Mucosa of gallbladder (tissue), 1 donor: ENCODE data around the gene JAZF1. TPM values are rescaled to one million over a fixed set of nuclear protein-coding genes. Genes with fewer than 3 reads are reported as not detected.

ENCODE experiments used
- DNase-seq: peaks from one replicate; pipeline ENCODE4 v3.0.0-alpha.2; 2020; ENCODE audit warnings: low spot score
- total RNA-seq: library from RNA; stranded (reverse); gene quantifications from one replicate; pipeline ENCODE4 v1.2.1, GENCODE V29; 2021
- donor health status: DM: no; HTN: no; CAD: no.

The JAZF1 gene
- total RNA-seq, 1 donor from 2014 or later: 28.1 TPM

DNA sequence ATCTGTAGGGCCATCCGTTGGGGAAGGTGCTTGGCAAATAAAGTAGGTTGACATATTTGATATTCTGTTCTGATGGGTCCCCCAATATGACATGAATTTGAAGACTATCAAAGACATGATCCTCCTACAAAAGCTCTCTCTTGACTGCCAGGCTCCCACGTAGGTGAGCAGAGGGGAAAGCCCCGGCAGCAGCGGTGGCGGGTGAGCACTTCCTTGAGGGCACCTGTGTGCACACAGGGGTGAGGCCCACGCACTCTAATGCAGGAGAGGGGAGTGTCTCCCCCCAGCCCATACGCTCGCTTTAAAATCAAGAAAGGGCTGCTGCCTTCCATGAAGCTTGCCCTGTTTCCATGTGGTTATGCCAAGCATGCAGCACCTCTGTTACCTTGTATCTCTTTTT, 340.3 kb downstream of the JAZF1 start:
- DNase-seq: no peak

DNA sequence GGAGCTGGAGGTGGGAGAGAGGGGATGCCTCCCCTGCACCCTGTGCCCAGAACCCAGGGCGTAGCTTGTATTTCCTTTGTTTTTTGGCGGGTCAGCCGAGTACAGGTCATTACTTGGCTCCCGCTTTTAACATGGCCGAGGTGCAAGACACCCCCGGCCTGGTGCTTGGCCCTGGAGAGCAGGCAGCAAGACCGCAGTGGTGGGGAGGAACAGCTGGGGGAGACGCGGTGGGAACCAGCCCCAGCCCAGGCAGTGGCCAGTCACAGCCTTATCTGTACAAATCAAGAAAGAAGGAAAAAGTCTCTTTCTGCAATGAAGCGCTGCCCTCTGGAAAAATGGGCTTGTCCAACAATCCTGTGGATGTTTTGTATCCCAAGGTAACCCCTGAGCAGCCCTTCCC, 341.5 kb downstream of the JAZF1 start:
- no peak for DNase-seq

DNA sequence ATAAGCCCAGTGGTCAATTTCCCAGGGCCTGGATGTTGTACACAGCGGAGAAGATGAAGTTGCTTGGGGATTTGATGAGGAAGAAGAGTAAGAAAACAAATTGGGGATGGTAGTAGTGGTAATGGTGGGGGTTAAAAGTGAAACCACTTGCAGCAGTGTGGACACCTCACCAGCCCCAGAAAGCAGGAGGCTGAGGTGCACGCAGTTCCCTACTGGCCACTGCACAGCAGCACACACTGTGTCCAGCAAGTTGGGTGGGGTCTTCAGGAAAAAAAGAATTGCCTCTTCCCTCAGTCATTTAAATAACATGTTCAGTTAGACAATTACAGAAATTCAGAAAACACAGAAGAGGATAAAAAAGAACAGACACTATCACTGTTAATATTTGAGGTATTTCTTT, 344.1 kb downstream of the JAZF1 start:
- DNase-seq: no peak

DNA sequence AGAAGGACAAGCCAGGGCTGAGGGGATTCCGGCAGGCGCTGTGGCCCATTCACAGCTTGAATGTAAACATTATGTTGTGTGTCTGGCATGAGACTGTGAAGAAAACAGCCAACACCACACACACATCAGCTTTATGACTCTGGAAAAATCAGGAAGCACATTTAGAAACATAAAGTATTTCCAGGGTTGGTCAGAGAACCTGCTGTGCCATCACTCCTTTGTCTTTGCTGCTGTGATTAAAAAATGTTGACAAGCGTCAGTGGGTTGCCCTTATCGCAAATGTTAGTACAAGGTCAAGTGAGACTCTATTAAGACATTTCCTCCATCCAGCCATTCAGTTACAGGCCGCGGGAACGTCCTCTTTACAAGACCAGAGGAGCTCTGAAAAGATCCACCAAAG, 345.2 kb downstream of the JAZF1 start:
- no peak for DNase-seq

DNA sequence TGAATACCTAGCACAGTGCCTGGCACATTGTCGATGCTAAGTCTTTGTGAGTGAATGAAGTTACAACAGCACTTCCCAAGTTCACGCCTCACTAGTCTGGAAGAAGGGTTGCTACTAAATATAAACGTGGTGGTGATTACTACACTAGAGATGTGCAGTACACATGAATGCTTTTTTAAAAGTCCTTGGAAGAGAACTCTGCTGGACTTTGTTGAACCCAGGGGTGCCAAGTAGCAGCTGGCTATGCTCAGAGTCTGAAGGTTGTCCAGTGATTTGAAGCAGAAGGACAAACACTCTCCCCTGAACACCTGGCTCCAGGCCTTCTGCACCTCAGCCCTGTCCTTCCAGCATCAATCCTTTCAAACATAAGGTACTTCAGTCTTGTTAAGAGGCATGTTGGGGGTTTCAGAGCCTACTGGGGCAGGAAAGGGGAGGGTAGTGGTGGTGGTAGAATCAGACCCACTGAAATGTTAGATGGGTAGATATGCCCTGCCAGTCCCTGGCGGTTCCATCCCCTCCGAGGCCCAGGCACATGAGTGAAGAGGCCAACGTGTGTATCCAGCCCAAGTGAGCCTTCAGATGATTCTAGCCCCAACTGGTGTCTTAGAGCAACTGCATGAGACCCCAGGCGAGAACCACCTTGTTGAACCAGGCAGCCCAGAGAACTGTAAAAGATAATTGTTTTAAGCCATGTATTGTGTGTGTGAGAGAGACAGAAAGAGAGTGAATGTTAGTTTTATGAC, 346.2 kb downstream of the JAZF1 start:
- DNase-seq: no peak

DNA sequence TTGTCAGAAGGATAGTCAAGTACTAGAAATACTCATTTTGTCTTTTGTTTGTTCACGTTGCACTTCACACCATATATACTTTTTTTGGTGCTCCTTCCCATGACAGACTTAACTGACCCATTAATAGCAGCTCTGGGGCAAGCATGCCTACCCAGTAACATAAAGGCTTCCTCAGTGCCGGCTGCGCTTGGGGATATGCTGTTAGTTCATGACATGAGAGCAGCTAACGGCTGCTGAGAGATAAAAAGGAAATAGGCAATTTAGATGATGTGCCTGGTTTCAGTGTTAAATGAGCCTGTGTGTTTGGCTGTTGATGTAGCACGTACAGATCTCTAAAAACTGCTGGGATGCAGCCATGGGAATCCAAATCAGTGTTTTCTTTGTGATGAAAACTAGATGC, 354.2 kb downstream of the JAZF1 start:
- no peak for DNase-seq

DNA sequence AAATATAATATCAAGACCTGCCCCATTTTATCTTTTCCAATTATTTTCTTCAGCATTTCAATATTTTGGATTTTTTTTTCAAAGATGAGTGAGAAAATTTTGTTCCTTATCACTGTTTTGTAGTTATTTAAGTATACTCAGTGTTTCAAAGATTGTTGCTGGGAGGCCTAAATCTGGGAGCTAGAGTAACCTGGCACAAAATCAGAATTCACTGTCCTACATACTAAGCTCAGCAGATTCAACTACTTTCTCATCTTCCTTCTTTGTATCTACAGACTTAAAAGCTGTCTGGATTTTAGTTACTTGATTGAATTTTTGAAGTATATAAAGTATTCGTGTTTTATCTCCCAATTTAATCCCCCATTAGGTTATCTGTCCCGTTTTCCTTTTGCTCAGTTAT, 354.7 kb downstream of the JAZF1 start:
- DNase-seq: no peak

DNA sequence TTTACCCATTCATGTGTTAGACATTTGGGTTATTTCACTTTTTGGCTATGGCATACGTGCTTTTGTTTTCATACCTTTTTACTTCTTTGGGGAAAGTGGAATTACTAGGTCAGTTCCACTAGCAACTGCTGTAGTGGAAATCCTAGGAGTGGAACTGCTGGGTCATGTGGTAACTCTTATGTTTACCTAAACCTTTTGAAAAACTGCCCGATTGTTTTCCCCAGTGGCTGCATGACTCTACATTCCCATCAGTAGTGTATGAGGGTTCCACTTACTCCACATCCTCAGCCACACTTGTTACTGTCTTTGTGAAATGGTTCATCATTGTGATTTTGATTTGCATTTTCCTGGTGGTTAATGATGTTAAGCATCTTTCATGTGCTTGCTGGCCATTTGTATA, 358.4 kb downstream of the JAZF1 start:
- DNase-seq: no peak

DNA sequence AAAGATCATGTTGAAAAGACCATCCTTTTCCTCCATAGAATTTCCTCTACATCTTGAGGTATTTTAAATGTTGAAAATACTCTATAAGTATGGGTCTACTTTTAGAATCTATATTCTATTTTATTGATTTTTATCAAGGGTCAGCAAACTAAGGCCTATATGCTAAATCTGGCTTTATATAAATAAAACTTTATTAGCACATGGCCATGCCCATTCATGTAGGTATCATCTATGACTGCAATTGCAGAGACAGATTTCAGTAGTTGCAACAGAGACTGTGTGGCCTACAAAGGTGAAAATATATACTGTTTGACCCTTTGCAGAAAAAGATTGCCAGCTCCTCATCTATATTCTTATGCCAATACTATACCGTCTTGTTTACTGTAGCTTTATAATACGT, 367.9 kb downstream of the JAZF1 start:
- no peak for DNase-seq

DNA sequence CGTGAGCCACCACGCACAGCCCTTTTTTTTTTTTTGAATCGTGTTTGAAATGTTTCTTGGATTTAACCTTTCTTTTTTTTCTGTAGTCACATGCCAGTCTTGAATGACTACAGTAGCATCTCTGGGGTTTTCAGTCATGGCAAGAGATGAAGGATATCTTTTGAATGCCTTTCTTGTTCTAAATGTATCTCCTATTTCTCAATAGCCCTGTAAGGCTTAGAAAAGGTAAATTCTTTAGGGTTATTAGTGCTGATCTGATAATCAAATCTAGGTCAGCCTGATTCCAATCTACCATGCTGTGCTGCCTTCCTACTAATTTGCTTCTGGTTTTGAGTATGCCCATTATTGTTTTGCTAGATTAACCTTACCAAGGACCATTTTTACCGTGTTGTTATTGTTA, 370.4 kb downstream of the JAZF1 start:
- no peak for DNase-seq

DNA sequence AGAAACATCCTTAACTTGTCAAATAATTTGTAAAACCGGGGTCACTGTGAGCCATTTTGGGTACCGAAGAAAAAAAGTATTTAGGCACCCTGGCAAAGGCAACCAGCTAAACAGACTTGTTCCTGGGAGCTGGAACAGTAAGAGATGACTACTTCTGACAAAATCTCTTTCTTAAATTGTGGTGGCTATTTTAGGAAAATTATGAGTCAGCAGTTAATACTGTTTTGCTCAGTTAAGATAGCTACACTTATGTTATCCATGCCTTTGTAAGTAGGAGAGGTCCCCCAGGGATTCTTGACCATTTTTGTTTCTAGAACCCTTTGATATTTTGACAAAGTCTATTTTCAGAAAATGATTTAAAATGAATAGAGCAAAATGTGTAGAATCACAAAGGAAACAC, 372.0 kb downstream of the JAZF1 start:
- no peak for DNase-seq

DNA sequence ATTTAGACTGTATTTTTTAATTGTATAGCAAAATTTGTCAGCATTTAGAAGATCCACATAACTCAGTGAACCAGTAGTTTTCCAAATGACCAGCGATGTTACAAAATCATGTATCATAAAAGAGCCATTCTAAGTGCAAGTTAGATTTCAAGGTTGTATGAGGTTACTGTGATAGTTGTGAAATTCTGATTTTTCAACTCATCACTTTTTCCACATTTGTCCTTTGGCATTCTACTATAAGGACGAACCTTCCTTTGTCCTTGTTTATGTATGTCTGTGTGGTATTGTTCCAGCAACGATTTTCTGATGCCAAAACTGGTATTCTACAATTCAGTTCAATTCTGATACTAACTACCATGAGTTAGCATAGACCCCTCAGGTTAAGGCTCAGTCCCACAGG, 376.5 kb downstream of the JAZF1 start:
- no peak for DNase-seq

DNA sequence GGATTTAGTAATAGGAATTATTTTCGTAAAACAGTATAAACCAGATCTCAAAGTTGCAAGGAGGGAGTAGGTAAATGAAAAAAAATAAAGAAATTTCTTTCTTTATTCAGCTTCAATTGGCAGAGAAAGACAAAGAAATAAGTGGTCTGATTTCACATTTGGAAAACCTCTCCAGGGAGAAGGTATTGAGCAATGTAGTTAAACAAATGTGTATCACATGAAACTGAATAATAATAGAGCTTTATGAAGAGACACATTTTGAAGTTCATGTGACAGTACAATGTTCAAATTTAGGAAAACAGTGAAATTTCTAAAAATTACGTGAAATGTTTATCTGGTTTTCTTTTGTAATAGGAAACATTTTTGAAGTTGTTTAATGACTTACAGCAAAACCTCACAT, 377.6 kb downstream of the JAZF1 start:
- no peak for DNase-seq

DNA sequence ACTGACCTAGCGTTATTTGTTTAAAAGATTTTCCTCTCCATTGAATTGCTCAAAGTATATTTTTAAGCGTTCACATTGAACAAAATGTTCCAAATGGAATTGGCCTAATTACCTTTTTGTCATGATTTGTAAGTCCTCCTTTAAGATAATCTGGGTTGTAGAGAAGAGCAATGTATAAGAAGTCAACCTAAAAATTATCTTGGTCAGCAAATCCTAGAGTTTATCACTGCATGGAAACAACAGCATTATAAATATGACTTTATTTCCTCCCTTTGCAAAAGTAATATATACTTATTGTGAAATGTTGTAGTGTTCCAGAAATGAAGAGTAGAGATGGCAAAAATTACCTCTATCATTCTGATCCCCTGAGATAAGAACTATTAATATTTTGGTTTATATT, 381.4 kb downstream of the JAZF1 start:
- no peak for DNase-seq

DNA sequence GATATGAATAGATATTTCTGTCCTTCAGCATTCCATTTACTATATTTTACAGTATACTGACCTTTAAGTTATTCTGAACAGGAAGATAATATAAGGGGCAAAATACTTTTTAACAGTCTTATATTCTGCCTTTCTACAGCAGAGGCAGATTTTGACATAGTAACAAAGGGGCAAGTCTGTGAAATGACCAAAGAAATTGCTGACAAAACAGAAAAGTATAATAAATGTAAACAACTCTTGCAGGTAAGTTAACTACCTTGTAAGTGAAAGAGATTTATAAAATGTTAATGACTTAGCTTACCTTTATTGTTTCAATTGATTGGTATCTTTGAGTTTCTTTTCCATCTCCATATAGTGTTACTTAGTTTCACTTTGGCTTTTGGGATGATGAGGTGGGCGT, 384.6 kb downstream of the JAZF1 start:
- no peak for DNase-seq

DNA sequence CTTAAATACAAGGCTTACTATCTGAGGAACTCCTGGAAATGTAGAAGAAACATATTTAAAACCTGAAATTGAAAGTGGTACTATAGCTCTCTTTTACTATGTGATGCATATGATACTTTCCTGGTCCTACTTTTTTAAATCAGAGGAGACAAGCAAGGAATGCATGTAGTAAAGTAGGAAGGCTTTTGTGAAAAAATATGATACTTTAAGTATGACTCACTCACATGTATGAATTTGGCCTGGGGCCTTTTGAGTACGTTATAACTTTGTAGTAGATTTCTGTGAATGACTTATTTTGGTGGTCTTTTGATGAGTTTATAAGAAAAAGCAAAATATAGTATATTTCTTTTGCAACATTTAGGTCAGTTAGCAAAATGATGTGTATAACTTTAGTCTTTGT, 386.8 kb downstream of the JAZF1 start:
- DNase-seq: no peak

DNA sequence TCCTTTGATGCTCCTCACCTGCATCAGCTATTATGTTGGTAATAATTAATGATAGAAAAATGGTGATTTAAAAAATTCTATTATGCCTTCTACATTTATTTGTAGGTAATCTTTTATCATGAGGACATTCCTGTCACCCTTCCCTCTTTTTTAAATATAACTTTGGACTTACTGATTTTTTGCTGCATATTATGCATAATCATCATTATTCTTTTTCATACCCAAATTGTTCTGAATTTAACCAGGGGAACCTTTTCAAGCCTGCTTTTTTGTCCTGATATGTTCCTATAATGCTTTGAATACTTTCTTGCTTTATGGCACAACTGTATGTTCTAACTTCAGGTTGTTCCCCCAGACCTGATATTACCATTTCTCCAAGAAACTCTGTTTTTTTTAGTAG, 392.2 kb downstream of the JAZF1 start:
- DNase-seq: no peak

DNA sequence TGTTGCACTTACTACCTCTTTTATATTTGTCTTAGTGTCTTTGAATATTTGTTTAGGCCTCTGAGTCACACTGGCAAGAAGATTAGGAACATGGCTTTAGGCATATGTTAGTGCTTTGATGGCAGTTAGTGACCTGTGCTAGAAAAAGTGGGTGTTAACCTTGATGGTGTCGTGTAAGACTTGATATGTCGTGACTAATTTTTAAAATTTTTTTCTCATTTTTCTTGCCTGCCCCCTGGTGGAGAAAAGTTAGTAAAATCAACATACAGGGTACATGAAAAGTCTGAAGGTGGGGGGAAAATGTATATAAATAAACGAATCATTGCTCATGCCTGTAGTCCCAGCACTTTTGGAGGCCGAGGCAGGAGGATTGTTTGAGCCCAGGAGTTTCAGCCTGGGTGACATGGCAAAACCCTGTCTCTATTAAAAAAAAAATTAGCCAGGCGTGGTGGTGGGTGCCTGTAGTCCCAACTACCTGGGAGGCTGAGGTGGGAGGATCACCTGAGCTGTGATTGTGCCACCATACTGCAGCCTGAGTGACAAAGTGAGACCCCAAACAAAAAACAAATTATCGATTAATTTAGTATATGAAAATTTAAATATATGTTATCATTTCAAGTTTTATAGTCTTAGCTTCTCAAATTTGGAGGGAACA, 396.1 kb downstream of the JAZF1 start:
- DNase-seq: no peak

DNA sequence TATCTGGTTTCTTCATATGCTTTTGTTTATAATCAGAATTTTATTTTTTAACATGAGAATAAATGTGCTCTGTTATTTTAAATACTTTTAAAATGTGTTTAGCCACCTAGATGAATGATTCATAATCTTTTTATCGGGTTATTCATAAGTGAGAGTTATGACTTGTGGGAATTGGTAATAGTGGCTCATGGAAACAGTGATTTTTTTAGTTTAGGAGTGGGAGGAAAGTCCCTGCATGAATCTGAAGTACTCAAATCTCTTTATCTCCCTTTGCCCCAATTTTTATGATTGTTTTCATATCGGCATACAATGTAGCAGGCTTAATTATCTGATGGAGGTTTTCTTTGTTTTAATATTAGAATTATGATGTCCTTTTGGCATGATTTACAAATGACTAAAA, 397.7 kb downstream of the JAZF1 start:
- DNase-seq: no peak

DNA sequence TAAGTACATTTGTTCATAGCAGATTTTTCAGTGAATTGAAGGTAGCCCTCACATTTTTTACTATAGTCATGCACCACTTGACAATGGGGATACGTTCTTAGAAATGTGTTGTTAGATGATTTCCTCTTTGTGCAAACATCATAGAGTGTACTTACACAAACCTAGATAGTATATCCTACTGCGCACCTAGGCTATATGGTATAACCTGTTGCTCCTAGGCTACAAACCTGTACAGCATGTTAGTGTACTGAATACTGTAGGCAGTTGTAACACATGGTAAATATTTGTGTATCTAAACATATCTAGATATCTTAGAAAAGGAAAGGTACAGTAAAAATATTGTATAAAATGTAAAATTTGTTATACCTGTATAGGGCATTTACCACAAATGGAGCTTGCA, 399.4 kb downstream of the JAZF1 start:
- no peak for DNase-seq
